HepG2 (cell line): ENCODE data around the gene OSER1. TPM values are rescaled to one million over a fixed set of nuclear protein-coding genes. Genes with fewer than 3 reads are reported as not detected.

ENCODE experiments used
- CAMTA2 ChIP-seq: sonication (generic); formaldehyde crosslinking; IDR thresholded peaks from 2 replicates; pipeline ENCODE4 v1.4.0; 2020; ENCODE audit warnings: mild to moderate bottlenecking, missing genetic modification reagents, borderline replicate concordance
- GRHL1 ChIP-seq: sonication (generic); formaldehyde crosslinking; conservative IDR thresholded peaks from 2 replicates; pipeline ENCODE4 v1.8.0; 2022; ENCODE audit warnings: missing genetic modification reagents
- HNRNPH1 ChIP-seq: fragments of 200-400 bp; formaldehyde crosslinking; optimal IDR thresholded peaks from 2 replicates; pipeline ENCODE3; 2017; ENCODE audit warnings: mild to moderate bottlenecking, low read depth, low read length
- MBNL3 ChIP-seq: fragments of 250-450 bp; sonication (Bioruptor Pico); conservative IDR thresholded peaks from 2 replicates; pipeline ENCODE4 v1.8.0; 2022; ENCODE audit warnings: mild to moderate bottlenecking, inconsistent platforms
- RFX5 ChIP-seq: IDR thresholded peaks from 2 replicates; pipeline ENCODE4 v1.6.1; 2011; ENCODE audit warnings: low read depth, low read length, improper control_type of control experiment
- RXRB ChIP-seq: IDR thresholded peaks from 2 replicates; pipeline ENCODE4 v1.6.1; 2016; ENCODE audit warnings: borderline replicate concordance, missing genetic modification reagents, missing compliant biosample characterization
- SP5 ChIP-seq: IDR thresholded peaks from 2 replicates; pipeline ENCODE4 v1.6.1; 2016; ENCODE audit warnings: low read depth, borderline replicate concordance
- TBL1XR1 ChIP-seq: fragments of 150-350 bp; IDR thresholded peaks from 2 replicates; pipeline ENCODE4 v1.6.1; 2014; ENCODE audit warnings: borderline replicate concordance, low read length; ENCODE audit not compliant: partially characterized antibody
- ZMYM4 ChIP-seq: sonication (generic); formaldehyde crosslinking; IDR thresholded peaks from 2 replicates; pipeline ENCODE4 v1.8.1; 2023; ENCODE audit warnings: mild to moderate bottlenecking, missing genetic modification reagents
- ZNF549 ChIP-seq: sonication (generic); formaldehyde crosslinking; IDR thresholded peaks from 2 replicates; pipeline ENCODE4 v1.5.0; 2020; ENCODE audit warnings: missing genetic modification reagents
- ZNF660 ChIP-seq: sonication (generic); formaldehyde crosslinking; IDR thresholded peaks from 2 replicates; pipeline ENCODE4 v1.5.1; 2020; ENCODE audit warnings: mild to moderate bottlenecking, low read depth, missing genetic modification reagents, borderline replicate concordance
- ZUFSP ChIP-seq: sonication (generic); formaldehyde crosslinking; IDR thresholded peaks from 2 replicates; pipeline ENCODE4 v1.9.0; 2021; ENCODE audit warnings: missing genetic modification reagents, mild to moderate bottlenecking, borderline replicate concordance
- polyA plus RNA-seq, 8 experiments: library from polyadenylated mRNA; depleted of rRNA in 3 of 8; stranded (reverse) in 7 of 8; unstranded in 1 of 8; fragments of >200 nt; fragmentation: Illumina TruSeq in 4 of 8; extraction: Trizol in 4 of 8; gene quantifications; 2 replicates each; pipeline versions ENCODE4 v1.2.1 to v1.2.3, GENCODE V29; 2011 to 2016; ENCODE audit warnings: low read depth in 4 of 8, missing spikeins in 1 of 8, mixed read lengths in 1 of 8; ENCODE audit not compliant: insufficient read depth in 1 of 8
- total RNA-seq, 5 experiments: library from RNA; depleted of rRNA; stranded (reverse); fragments of >200 nt; fragmentation: Illumina TruSeq; extraction: Trizol; gene quantifications; 2 replicates each; pipeline ENCODE4 v1.2.3, GENCODE V29; 2016; ENCODE audit warnings: low read depth in 1 of 5
- TF ChIP-seq, protein P1 (sequence below): sonication (generic); formaldehyde crosslinking; IDR thresholded peaks from 2 replicates; pipeline ENCODE4 v1.5.1; 2020; ENCODE audit warnings: mild to moderate bottlenecking, missing genetic modification reagents, borderline replicate concordance
- TF ChIP-seq, protein P2 (sequence below): IDR thresholded peaks from 2 replicates; pipeline ENCODE4 v1.6.1; 2018; ENCODE audit warnings: missing genetic modification reagents
- TF ChIP-seq, protein P3 (sequence below): sonication (generic); formaldehyde crosslinking; IDR thresholded peaks from 2 replicates; pipeline ENCODE4 v1.4.0; 2020; ENCODE audit warnings: missing genetic modification reagents

The OSER1 gene
- total and polyA plus RNA-seq, 2 of the 13 experiments (the other 11 are each of a cell fraction or from before 2014, with no cell fraction given) = 71.2 to 71.5 TPM

DNA sequence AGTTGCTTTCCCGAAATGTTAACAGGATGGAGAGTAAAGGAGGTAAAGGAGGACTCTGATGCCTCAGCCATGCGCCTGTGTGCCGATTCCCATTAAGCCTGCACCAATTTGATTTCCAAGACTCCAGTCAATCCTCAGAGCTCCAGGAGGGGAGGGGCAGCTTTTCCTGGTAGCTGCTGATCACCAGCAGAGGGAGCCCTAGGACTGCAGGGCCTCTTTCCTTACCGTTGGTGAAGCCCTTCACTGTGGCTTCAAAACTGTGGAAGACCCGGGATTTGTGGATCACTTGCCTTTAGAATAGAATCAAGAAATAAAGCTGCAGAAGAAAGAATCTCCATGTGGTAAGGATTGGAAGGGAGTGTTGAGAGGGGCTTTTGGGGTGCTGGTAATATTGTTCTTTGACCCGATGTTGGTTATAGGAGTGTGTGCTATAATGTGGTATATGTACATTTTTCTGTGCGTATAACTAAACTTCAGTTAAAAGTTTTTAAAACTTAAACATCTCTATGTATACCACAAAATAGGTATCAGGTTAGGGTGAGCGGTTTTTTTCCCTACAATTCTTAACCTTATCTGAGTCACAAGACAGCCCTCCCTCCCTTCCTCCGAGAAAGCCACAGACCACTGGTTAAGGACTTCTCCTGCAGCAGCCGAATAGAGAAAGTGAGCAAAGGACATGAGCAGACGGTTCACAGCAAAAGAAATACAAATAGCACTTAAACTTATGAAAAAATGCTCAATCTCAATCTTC lies 6.9 kb upstream of the OSER1 start (continued):
- TF ChIP-seq, protein P1, sequence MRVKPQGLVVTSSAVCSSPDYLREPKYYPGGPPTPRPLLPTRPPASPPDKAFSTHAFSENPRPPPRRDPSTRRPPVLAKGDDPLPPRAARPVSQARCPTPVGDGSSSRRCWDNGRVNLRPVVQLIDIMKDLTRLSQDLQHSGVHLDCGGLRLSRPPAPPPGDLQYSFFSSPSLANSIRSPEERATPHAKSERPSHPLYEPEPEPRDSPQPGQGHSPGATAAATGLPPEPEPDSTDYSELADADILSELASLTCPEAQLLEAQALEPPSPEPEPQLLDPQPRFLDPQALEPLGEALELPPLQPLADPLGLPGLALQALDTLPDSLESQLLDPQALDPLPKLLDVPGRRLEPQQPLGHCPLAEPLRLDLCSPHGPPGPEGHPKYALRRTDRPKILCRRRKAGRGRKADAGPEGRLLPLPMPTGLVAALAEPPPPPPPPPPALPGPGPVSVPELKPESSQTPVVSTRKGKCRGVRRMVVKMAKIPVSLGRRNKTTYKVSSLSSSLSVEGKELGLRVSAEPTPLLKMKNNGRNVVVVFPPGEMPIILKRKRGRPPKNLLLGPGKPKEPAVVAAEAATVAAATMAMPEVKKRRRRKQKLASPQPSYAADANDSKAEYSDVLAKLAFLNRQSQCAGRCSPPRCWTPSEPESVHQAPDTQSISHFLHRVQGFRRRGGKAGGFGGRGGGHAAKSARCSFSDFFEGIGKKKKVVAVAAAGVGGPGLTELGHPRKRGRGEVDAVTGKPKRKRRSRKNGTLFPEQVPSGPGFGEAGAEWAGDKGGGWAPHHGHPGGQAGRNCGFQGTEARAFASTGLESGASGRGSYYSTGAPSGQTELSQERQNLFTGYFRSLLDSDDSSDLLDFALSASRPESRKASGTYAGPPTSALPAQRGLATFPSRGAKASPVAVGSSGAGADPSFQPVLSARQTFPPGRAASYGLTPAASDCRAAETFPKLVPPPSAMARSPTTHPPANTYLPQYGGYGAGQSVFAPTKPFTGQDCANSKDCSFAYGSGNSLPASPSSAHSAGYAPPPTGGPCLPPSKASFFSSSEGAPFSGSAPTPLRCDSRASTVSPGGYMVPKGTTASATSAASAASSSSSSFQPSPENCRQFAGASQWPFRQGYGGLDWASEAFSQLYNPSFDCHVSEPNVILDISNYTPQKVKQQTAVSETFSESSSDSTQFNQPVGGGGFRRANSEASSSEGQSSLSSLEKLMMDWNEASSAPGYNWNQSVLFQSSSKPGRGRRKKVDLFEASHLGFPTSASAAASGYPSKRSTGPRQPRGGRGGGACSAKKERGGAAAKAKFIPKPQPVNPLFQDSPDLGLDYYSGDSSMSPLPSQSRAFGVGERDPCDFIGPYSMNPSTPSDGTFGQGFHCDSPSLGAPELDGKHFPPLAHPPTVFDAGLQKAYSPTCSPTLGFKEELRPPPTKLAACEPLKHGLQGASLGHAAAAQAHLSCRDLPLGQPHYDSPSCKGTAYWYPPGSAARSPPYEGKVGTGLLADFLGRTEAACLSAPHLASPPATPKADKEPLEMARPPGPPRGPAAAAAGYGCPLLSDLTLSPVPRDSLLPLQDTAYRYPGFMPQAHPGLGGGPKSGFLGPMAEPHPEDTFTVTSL (CRISPR knock-in tag) = no peak
- peak; percentile 58 for TF ChIP-seq RXRB (CRISPR knock-in tag)
- TF ChIP-seq TBL1XR1 = no peak
- no peak for TF ChIP-seq CAMTA2 (CRISPR knock-in tag)
- no peak for TF ChIP-seq ZNF660 (CRISPR knock-in tag)
- no peak for TF ChIP-seq RFX5
- 0 out of 2 replicates have a peak, but pooled peaks have one; percentile 36 for TF ChIP-seq ZMYM4
- no peak for TF ChIP-seq ZUFSP (CRISPR knock-in tag)
- no peak for TF ChIP-seq GRHL1 (CRISPR knock-in tag)
- no peak for TF ChIP-seq MBNL3 (CRISPR knock-in tag)
- TF ChIP-seq, protein P2, sequence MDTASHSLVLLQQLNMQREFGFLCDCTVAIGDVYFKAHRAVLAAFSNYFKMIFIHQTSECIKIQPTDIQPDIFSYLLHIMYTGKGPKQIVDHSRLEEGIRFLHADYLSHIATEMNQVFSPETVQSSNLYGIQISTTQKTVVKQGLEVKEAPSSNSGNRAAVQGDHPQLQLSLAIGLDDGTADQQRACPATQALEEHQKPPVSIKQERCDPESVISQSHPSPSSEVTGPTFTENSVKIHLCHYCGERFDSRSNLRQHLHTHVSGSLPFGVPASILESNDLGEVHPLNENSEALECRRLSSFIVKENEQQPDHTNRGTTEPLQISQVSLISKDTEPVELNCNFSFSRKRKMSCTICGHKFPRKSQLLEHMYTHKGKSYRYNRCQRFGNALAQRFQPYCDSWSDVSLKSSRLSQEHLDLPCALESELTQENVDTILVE (CRISPR knock-in tag) = peak; percentile 64; the same call in 1 of the 2 replicates
- TF ChIP-seq SP5 (CRISPR knock-in tag) = peak; percentile 50; the same call in 1 of the 2 replicates
- TF ChIP-seq, protein P3, sequence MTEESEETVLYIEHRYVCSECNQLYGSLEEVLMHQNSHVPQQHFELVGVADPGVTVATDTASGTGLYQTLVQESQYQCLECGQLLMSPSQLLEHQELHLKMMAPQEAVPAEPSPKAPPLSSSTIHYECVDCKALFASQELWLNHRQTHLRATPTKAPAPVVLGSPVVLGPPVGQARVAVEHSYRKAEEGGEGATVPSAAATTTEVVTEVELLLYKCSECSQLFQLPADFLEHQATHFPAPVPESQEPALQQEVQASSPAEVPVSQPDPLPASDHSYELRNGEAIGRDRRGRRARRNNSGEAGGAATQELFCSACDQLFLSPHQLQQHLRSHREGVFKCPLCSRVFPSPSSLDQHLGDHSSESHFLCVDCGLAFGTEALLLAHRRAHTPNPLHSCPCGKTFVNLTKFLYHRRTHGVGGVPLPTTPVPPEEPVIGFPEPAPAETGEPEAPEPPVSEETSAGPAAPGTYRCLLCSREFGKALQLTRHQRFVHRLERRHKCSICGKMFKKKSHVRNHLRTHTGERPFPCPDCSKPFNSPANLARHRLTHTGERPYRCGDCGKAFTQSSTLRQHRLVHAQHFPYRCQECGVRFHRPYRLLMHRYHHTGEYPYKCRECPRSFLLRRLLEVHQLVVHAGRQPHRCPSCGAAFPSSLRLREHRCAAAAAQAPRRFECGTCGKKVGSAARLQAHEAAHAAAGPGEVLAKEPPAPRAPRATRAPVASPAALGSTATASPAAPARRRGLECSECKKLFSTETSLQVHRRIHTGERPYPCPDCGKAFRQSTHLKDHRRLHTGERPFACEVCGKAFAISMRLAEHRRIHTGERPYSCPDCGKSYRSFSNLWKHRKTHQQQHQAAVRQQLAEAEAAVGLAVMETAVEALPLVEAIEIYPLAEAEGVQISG (CRISPR knock-in tag) = peak; percentile 48; the same call in 1 of the 2 replicates
- TF ChIP-seq HNRNPH1 = no peak
- TF ChIP-seq ZNF549 (CRISPR knock-in tag) = no peak
